Aorta (tissue), 5 donors: ENCODE data around the gene RER1. TPM values are rescaled to one million over a fixed set of nuclear protein-coding genes. Genes with fewer than 3 reads are reported as not detected.

Experiments
- ATAC-seq: fragments of 200-7000 bp; cut with Tn5 transposase; one replicate; pipeline ENCODE4 v1.9.1; 2022; ENCODE audit warnings: moderate library complexity; ENCODE audit not compliant: low FRiP score
- DNase-seq, 2 donors: peaks; one replicate each; pipeline ENCODE4 v3.0.0-alpha.2; 2020
- H3K27ac ChIP-seq, 2 donors: one replicate each; pipeline ENCODE4 v1.5.1; 2013; ENCODE audit warnings: low read length in 2 of 2, mild to moderate bottlenecking in 2 of 2, moderate library complexity in 2 of 2, control low read depth in 1 of 2, inconsistent platforms in 1 of 2, low read depth in 1 of 2
- H3K27me3 ChIP-seq, 2 donors: one replicate each; pipeline ENCODE4 v1.6.1; 2013; ENCODE audit warnings: control low read depth in 1 of 2, low read length in 1 of 2, mild to moderate bottlenecking in 1 of 2, moderate library complexity in 1 of 2; ENCODE audit not compliant: insufficient read depth in 2 of 2, control insufficient read depth in 1 of 2
- H3K36me3 ChIP-seq, 2 donors: one replicate each; pipeline ENCODE4 v1.6.1; 2013; ENCODE audit warnings: control low read depth in 1 of 2, low read length in 1 of 2, mild to moderate bottlenecking in 1 of 2; ENCODE audit not compliant: insufficient read depth in 2 of 2, control insufficient read depth in 1 of 2
- H3K4me1 ChIP-seq, 2 donors: one replicate each; pipeline ENCODE4 v1.6.1; 2013; ENCODE audit warnings: low read length in 2 of 2, control low read depth in 1 of 2, mild to moderate bottlenecking in 1 of 2, moderate library complexity in 1 of 2; ENCODE audit not compliant: insufficient read depth in 2 of 2, control insufficient read depth in 1 of 2
- H3K4me3 ChIP-seq, 2 donors: one replicate each; pipeline ENCODE4 v1.5.1; 2013; ENCODE audit warnings: low read length in 2 of 2, control low read depth in 1 of 2, mild to moderate bottlenecking in 1 of 2
- H3K9me3 ChIP-seq: one replicate; pipeline ENCODE4 v1.6.1; 2013; ENCODE audit warnings: mild to moderate bottlenecking, low read length; ENCODE audit not compliant: control insufficient read depth
- WGBS, 2 donors: extraction: QIAGEN DNeasy Blood & Tissue Kit; methylation state at CpG; one replicate each; pipeline ENCODE4 v1.1.7; 2013; 5-methylcytosine and 5-hydroxymethylcytosine counted together
- intact Hi-C, 2 donors: fragments of 100-400 bp; cut with DNase I; formaldehyde crosslinking; loops; one replicate each; pipeline versions ENCODE4 v1.14.2 to v1.15.0; 2022
- polyA plus RNA-seq, 2 donors: library from polyadenylated mRNA; stranded (reverse); fragments of 200-250 nt; gene quantifications; one replicate each; pipeline ENCODE4 v1.2.3, GENCODE V29; 2013
- total RNA-seq, 2 donors: library from RNA; stranded (reverse); fragmentation: NEBNext Ultra II Directional; extraction: Animal tissue kit (Norgen Biotek cat#: 25700); gene quantifications; one replicate each; pipeline ENCODE4 v1.2.1, GENCODE V29; 2021
- donor health status: healthy with polysubstance abuse.
- donor health status: Bipolar disorder and iron deficiency.
- donor health status: DM: no; HTN: no; CAD: no.
- donor health status: DM: no; HTN: no; CAD: no.
- donor health status: DM: yes; HTN: yes; CAD: no.

Gene RER1
- total and polyA plus RNA-seq, 4 donors = 41.1 to 99.8 (median 83.4) TPM

DNA sequence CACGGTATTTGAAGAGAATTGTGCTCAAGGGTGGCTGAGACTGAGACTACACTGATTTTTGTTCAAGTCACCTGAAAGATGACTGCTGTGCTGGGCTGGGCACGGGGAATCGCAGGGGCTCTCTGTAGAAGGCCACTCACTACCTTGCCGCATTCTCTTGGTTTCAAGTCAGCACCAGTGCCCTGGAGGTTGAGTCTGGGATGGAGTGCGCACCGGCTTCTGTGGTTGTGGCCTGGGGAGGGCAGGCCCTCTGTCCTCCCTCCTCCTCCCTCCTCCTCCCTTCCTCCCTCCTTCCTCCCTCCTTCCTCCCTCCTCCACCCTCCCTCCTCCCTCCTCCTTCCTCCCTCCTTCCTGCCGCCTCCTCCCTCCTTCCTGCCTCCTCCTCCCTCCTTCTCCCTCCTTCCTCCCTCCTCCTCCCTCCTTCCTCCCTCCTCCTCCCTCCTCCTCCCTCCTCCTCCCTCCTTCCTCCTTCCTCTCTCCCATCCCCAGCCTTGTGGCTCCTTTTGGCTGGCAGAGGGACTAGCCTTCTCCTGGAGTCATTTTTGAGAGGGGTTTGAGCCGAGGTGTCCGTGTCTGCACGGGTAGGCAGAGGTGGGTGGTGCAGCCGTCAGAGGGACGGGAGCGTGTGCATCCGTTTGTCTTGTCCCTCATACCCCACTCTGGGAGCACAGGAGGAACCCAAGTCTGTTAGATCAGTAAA, 9.5 kb downstream of the RER1 start:
- DNase-seq (no peak), ATAC-seq (no peak)
- H3K27me3 ChIP-seq = no peaks in the 10 kb centered on the region
- no peaks in the 10 kb centered on the region for H3K4me1 ChIP-seq
- intact Hi-C loops = no loop called here
- no peak overlapping the region for H3K27ac ChIP-seq
- no peaks in the 10 kb centered on the region for H3K9me3 ChIP-seq
- H3K4me3 ChIP-seq = no peak overlapping the region
- H3K36me3 ChIP-seq = peaks cover 0 to 6% of the 10 kb centered on the region in 2 donors
- 85 to 86% methylated on average over 14 of the region's 14 CpGs for WGBS, 2 donors

DNA sequence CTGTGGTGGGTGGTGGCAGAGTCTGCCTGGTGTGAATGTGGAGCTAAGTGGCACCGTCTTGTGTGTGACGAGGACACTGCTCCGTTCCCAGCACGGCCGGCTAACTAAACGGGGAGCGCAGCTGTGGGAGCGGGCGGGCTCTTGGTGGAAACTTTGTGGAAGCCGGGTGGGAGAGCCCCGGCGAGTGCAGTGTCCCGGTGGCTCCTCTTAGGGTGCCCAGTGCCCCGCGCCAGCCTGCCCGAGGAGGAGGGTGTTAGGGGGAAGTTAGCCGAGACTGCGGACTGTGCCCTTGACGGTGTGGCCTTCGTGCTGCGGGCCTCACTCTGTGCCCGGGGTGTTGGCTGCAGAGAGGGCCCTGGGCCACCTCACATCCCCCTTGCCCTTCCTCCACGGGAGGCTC, 10.8 kb downstream of the RER1 start:
- ATAC-seq = no peak
- Histone ChIP-seq H3K4me3 (no peak overlapping the region), H3K36me3 (peaks cover 0 to 4% of the 10 kb centered on the region in 2 donors), H3K27me3 (no peaks in the 10 kb centered on the region), H3K4me1 (no peaks in the 10 kb centered on the region), H3K27ac (no peak overlapping the region), H3K9me3 (no peaks in the 10 kb centered on the region)
- 90 to 93% methylated on average over 19 to 23 of the region's 23 CpGs for WGBS, 2 donors
- intact Hi-C loops = no loop called here
- no peak for DNase-seq

DNA sequence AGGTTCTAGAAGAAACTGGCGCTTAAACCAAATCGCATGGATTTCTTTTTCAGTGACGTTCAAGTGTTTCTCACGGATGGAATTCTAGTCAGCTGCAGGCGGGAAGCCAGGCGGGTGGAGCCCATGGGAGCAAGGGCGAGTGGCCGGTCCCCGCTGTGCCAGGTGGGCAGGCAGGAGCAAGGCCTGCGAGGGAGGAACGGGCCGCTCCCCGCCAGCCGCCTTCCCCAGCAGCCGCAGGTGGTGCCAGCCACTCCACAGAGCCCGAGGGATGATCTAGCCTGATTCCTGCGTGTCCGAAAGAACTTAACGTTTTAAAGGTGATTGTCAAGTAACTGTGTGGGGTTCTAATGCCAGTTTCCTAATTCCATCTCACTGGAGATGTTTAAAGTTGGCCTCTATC, 11.6 kb downstream of the RER1 start:
- Histone ChIP-seq H3K4me1 (no peaks in the 10 kb centered on the region), H3K36me3 (peaks cover 0 to 2% of the 10 kb centered on the region in 2 donors), H3K9me3 (no peaks in the 10 kb centered on the region), H3K4me3 (no peak overlapping the region), H3K27ac (no peak overlapping the region), H3K27me3 (no peaks in the 10 kb centered on the region)
- no peak for DNase-seq
- intact Hi-C loops = no loop called here
- 76% methylated on average over 19 of the region's 19 CpGs for WGBS, 2 donors
- ATAC-seq = no peak

DNA sequence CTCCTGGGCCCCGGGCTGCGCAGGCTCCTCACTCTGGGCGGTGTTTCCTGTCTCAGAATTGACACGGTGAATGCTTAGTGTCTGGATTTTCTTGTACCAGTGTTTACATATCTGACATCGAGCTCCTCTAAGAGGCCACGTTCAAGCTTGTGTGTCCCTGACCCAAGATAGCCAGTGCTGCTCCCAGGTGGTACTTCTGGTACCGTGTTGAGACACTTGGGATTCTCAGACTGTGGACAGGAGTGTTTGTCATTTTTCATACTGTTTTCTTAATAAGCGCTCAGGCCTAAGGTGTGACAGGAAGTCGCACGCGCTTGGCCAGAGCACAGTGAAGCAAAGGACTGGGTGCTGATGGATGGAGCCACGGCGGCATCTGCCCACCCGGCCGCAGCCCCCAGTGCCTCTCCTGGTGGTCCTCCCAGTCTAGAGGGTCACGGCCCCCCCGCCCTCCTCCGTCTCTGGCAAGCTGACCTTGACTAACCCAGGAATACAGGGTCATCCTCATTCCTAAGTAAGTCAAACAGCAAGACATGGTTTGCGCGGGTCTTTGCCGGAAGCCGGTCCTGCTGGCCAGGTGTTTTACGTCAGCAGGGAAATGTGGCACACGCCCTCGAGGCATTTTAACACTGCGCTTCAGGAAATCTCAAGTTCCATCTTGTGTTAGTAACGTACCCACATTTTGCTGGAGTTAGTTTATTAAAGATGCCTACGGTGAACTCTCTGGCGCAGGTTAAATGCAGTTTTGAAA, 12.7 kb downstream of the RER1 start:
- WGBS, 2 donors = 75 to 80% methylated on average over 29 of the region's 29 CpGs
- no peaks in the 10 kb centered on the region for H3K4me1 ChIP-seq
- DNase-seq = no peak
- H3K36me3 ChIP-seq = peaks cover 0 to 2% of the 10 kb centered on the region in 2 donors
- no peaks in the 10 kb centered on the region for H3K9me3 ChIP-seq
- H3K4me3 ChIP-seq = no peak overlapping the region
- no peak for ATAC-seq
- no peak overlapping the region for H3K27ac ChIP-seq
- H3K27me3 ChIP-seq = no peaks in the 10 kb centered on the region
- intact Hi-C loops = no loop called here

DNA sequence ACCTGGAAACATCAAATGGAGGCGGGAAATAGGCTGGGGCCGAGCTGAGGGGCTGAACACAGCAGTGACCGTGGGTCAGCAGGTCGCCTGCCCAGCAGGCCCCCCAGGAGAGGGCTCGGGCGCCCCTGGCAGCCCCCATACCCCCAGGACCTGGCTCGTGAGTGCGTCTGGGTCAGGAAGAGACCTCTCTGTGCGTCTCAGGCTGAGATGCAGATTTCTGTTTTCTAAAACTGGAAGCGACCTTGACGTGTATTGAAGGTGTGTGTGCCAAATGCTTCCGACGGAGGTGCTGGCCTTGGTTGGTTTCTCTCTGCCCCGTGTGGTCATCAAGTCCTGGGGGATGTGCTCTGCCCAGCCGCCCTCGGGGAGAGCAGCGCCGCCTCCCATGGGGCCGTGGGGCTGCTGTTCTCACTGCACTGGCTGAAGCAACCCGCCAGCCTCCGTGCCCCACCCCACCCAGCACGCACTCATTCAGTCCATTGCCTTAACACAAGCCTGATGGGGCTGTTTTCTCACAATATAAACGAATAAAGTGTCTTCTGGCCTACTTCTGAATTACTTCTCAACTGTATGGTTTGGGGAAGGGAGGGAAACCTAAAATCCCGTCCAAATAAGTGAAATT, 13.4 kb downstream of the RER1 start:
- no peaks in the 10 kb centered on the region for H3K9me3 ChIP-seq
- no peaks in the 10 kb centered on the region for H3K4me1 ChIP-seq
- H3K36me3 ChIP-seq = peaks cover 0 to 2% of the 10 kb centered on the region in 2 donors
- 76 to 79% methylated on average over 24 of the region's 24 CpGs for WGBS, 2 donors
- H3K27ac ChIP-seq = no peak overlapping the region
- H3K4me3 ChIP-seq = no peak overlapping the region
- DNase-seq = no peak
- intact Hi-C loops = no loop called here
- ATAC-seq = no peak
- no peaks in the 10 kb centered on the region for H3K27me3 ChIP-seq

DNA sequence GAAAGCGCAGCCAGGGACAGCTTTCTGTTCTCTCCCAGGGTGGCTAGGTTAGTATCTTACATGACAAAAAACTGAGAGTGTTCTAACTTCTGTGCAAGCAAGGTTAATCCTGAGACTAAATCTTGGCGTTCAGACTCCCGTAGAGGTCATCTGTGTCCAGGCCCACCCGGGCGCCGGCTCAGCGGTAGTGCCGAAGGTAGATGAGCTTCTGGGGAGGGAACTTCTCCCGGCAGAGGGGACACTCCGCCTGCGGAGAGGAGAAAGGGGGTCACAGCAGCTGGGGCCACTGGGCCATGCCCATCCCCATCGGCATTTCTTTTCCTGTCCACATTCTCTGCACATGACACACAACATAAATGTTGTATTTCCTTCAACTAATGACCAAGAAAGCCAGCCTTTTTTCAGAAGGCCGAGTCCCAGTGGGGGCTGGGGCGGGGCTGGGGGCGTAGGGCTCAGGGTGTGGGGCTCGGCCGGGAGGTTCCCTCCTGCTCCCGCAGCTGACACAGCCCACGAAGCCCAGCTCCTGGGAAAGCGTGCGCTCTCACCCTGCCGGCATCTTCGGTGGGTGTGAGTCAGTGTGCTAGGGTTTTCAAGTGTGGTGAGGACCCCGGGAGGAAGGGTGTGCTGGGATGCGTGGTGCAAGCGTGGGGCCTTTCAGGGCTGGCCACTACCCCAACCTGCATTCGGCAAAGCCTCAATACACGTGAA, 14.1 kb downstream of the RER1 start:
- H3K36me3 ChIP-seq = peaks cover 0 to 2% of the 10 kb centered on the region in 2 donors
- intact Hi-C loops = no loop called here

DNA sequence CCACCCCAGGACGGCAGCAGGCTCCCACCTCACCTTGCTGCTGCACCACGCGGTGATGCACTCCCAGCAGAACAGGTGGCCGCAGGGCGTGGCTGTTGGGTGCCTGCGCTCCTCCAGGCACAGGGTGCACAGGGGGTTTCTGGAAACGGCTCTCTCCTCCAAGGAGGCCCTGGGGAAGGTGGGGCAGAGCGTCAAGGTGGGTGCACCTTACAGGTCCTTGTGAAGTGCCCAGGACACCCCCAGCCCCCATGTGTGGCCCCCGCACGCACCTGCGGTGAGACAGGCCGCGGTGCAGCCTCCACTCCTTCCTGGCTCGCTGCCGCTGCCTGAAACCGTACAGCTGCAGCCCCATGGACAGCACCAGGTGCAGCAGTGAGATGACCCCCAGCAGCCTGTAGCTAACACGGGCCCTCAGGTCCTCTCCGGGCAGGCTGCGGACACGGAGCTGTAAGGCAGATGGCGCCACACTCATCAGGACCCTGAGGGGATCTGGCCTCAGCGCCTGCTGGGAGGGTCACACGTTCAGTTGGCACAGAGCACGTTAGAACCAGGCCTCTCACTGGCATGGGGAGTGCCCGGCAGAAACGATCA, 14.9 kb downstream of the RER1 start:
- no peak overlapping the region for H3K4me3 ChIP-seq
- no peak for ATAC-seq
- DNase-seq = no peak
- 72 to 73% methylated on average over 26 of the region's 26 CpGs for WGBS, 2 donors
- no peaks in the 10 kb centered on the region for H3K4me1 ChIP-seq
- H3K27me3 ChIP-seq = no peaks in the 10 kb centered on the region
- peaks cover 0 to 2% of the 10 kb centered on the region in 2 donors for H3K36me3 ChIP-seq
- intact Hi-C loops = no loop called here
- H3K9me3 ChIP-seq = no peaks in the 10 kb centered on the region
- H3K27ac ChIP-seq = no peak overlapping the region

More for the DNA sequence above, 14.1 kb downstream of the RER1 start:
- Histone ChIP-seq H3K4me1 (no peaks in the 10 kb centered on the region), H3K27me3 (no peaks in the 10 kb centered on the region), H3K9me3 (no peaks in the 10 kb centered on the region), H3K4me3 (no peak overlapping the region), H3K27ac (no peak overlapping the region)
- WGBS, 2 donors = 64 to 71% methylated on average over 28 of the region's 28 CpGs
- DNase-seq = no peak
- ATAC-seq = no peak

DNA sequence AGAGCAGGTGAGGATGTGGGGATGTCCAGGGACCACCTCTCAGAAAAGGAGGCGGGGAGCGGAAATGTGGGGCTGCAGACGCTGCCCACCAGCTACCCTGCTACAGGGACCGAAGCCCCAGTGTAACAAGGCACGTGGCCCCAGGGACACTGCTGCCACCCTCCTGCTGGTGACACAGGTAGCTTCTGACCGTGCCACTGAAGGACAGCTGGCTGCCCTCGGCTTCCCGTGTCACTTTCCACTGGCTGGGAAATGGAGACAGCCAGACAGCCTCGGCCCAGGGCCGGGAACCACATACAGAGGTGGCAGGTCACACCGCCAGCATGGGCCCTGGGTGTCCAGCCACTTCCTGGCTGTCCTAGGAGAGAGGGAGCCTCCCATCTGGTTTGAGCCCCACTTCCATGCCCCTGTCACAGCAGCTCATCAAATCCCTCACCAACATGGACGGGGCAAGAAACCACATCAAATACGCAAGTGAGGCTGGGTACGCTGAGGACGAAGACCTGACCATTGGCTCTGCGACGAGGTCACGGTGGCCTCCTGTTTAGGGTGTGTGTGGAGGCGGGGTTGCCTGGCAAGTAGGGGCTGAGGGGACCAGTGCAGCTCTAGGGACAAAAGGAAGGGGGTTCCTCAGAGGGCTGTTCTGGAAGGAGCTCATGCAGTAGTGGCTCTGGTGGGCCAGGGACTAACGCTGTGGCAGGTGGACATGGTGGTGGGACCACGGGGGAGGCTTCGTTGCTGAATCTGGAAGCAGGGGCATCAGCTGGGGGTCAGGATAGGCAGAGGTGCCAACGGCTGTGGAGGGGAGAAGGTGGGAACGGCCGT, 15.7 kb downstream of the RER1 start:
- no peak overlapping the region for H3K27ac ChIP-seq
- intact Hi-C loops = no loop called here
- DNase-seq = no peak
- peaks cover 0 to 2% of the 10 kb centered on the region in 2 donors for H3K36me3 ChIP-seq
- H3K27me3 ChIP-seq = no peaks in the 10 kb centered on the region
- WGBS, 2 donors = 79 to 82% methylated on average over 25 of the region's 25 CpGs
- no peak overlapping the region for H3K4me3 ChIP-seq
- no peak for ATAC-seq
- no peaks in the 10 kb centered on the region for H3K9me3 ChIP-seq
- no peaks in the 10 kb centered on the region for H3K4me1 ChIP-seq
